Fibroblast of villous mesenchyme (primary cell): ENCODE measurements around the gene ADD1. TPM values are rescaled to one million over a fixed set of nuclear protein-coding genes. Genes with fewer than 3 reads are reported as not detected.
"Not testable (repeated sequence)": the region's sequence is repeated elsewhere in the genome, so short reads cannot be mapped to it uniquely, and the experiment has no call there.

Experiments used
- DNase-seq: peaks from one replicate; pipeline ENCODE4 v3.0.0-alpha.2; 2010; ENCODE audit warnings: low read depth
- H3K4me3 ChIP-seq: 2 replicates; pipeline ENCODE4 v1.5.1; 2011; ENCODE audit warnings: low read depth, mild to moderate bottlenecking, low read length
- total RNA-seq: library from RNA; depleted of rRNA; stranded (reverse); fragments of >200 nt; gene quantifications from 2 replicates; pipeline ENCODE4 v1.2.3, GENCODE V29; 2012
- TF ChIP-seq, protein P1 (sequence below): IDR thresholded peaks from 2 replicates; pipeline ENCODE4 v1.5.1; 2012; ENCODE audit warnings: low read depth, mild to moderate bottlenecking, low read length; ENCODE audit not compliant: insufficient read depth

The ADD1 gene
- total RNA-seq, 1 donor = 212 TPM

DNA sequence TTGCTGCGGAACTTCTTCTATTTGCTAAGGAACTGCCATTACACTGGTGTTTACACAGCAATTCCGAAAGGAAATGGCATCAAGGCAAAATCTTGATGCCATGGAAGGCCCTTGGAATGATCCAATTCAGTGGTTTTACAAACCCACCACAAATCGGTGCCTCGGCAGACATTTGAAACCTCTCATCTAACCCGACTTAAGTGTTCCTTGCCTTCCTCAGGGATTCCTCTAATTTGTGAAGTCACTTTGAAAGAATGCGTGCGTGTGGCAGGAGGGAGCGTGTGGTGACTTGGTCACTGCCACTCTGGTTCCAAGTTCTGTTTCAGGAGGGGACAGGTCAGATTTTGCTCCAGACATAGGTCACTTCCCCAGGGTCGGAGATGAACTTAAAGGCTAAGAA, 114.8 kb downstream of the ADD1 start:
- no peak overlapping the region for H3K4me3 ChIP-seq
- TF ChIP-seq, protein P1, sequence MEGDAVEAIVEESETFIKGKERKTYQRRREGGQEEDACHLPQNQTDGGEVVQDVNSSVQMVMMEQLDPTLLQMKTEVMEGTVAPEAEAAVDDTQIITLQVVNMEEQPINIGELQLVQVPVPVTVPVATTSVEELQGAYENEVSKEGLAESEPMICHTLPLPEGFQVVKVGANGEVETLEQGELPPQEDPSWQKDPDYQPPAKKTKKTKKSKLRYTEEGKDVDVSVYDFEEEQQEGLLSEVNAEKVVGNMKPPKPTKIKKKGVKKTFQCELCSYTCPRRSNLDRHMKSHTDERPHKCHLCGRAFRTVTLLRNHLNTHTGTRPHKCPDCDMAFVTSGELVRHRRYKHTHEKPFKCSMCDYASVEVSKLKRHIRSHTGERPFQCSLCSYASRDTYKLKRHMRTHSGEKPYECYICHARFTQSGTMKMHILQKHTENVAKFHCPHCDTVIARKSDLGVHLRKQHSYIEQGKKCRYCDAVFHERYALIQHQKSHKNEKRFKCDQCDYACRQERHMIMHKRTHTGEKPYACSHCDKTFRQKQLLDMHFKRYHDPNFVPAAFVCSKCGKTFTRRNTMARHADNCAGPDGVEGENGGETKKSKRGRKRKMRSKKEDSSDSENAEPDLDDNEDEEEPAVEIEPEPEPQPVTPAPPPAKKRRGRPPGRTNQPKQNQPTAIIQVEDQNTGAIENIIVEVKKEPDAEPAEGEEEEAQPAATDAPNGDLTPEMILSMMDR = no peak
- peak; percentile 56 for DNase-seq

- not testable (repeated sequence) for DNase-seq, H3K4me3 ChIP-seq
Measured at GRCh38 chr4:2960450-2960849, 116.8 kb downstream of the ADD1 start.

GRCh38 chr4:2961421-2961810, 117.8 kb downstream of the ADD1 start:
- DNase-seq = no peak
- peak overlapping the region; percentile 89 for H3K4me3 ChIP-seq
- TF ChIP-seq, protein P1 = no peak

- DNase-seq = peak; percentile 13
- TF ChIP-seq, protein P1 = peak; percentile 12
- H3K4me3 ChIP-seq = peak overlapping the region; percentile 89
Measured at GRCh38 chr4:2961811-2962441, 118.3 kb downstream of the ADD1 start.

DNA sequence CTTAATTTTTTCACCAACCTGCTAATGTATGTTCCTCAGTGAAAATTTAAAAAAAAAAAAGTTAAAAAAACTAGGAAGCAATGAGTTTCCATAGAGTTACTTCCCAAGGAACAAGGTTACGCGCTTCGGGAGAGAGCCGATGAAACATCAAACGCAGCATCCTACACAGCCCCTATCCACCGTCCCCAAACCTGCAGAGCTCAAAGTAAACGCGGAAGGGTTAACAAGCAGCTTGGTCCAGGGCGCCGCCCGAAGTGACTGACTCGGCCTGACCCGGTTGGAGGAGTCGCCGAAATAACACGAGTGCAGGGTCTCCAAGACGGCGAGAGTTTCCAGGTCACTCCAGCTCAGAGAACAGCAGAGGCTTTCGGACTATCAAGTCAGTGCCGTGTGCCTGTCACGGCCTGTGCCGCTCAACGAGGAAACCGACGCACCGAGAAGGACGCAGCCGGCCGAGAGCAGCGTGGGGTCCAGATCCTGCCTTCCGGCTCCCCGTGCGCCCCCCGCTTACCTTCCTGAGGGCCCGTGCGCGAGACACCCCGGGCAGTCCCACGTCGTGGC, 119.0 kb downstream of the ADD1 start:
- TF ChIP-seq, protein P1 = no peak
- DNase-seq = peak; percentile 63
- H3K4me3 ChIP-seq = peak overlapping the region; percentile 89

DNA sequence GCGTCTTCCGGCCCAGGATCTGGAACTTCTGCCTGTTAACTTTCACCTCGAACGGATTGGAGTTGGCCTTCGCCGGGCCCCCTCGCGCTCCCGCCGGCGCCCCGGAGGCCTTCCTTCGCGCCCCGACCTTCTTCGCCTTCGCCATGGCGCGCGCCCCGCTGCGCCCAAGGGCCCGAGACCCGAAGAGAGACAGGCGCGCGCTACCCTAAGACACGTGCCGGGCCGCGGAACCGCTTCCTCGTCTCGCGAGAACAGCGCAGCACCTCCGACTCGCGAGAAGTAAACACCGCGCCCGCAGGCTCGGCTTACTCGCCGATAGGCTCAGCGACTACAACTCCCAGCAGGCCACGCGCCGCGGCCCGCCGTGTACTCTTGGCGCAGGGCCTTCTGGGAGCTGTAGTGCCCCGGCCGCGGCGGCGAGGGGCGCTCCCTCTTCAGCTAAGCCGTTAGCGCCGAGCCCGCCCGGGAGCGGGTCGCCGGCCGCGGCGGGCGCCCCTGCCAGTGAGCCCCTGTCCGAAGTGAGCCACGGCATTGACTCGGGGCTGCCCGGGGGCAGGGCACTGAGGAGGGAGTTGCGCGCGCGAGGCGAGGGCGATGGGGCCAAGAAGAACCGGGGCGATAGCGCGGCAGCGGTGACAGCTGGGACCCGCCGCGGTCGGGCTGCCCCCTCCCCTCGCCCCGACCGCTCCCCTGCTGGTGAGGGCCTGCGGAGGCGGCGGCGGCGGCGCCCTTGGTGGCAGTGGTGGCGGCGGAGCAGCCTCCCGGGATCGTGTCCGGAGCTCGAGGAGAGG, 119.7 kb downstream of the ADD1 start, which contains the start of the genes GRK4 and NOP14:
Gene GRK4, plus strand, starts transcription at position 397 of the 791 bp plus-strand sequence. CDS start 500 bp downstream, outside the sequence.
Gene NOP14, minus strand, starts transcription at position 232 of the 791 bp plus-strand sequence. Its CDS starts 87 bp downstream, at position 145.
- peak; percentile 99 for DNase-seq
- TF ChIP-seq, protein P1 = peak; percentile 28
- peak within 1 kb of the TSS; percentile 89 for H3K4me3 ChIP-seq

- H3K4me3 ChIP-seq = peak overlapping the region; percentile 89
- peak; percentile 55 for DNase-seq
- TF ChIP-seq, protein P1 = no peak
Measured at GRCh38 chr4:2963966-2964471, 120.4 kb downstream of the ADD1 start.
